GM12875 (cell line): Measurements from ENCODE around the gene SLIT3.

Experiments
- H3K4me3 ChIP-seq: one replicate; pipeline ENCODE4 v1.5.1; 2011; ENCODE audit warnings: low read depth, low read length, control low read depth
- CTCF ChIP-seq: IDR thresholded peaks from 2 replicates; pipeline ENCODE4 v1.5.1; 2011; ENCODE audit warnings: low read depth, mild to moderate bottlenecking, control low read depth, inconsistent platforms, low read length, moderate library complexity, borderline replicate concordance; ENCODE audit not compliant: insufficient read depth

Gene SLIT3

GRCh38 chr5:169260896-169261569, 39.9 kb downstream of the SLIT3 start:
- TF ChIP-seq CTCF: no peak
- no peak overlapping the region for H3K4me3 ChIP-seq

GRCh38 chr5:169258372-169259000, 42.5 kb downstream of the SLIT3 start:
- TF ChIP-seq CTCF: no peak
- H3K4me3 ChIP-seq: no peak overlapping the region

GRCh38 chr5:169256191-169256590, 44.7 kb downstream of the SLIT3 start:
- TF ChIP-seq CTCF: no peak
- no peak overlapping the region for H3K4me3 ChIP-seq

- no peak overlapping the region for H3K4me3 ChIP-seq
- no peak for TF ChIP-seq CTCF
These were observed 47.9 kb downstream of the SLIT3 start for GRCh38 chr5:169253071-169253470.

- no peak for TF ChIP-seq CTCF
- H3K4me3 ChIP-seq: no peak overlapping the region
These were observed 49.4 kb downstream of the SLIT3 start for GRCh38 chr5:169251333-169252084.

GRCh38 chr5:169250887-169251286, 50.1 kb downstream of the SLIT3 start:
- TF ChIP-seq CTCF: no peak

More at GRCh38 chr5:169250887-169251286, 50.1 kb downstream of the SLIT3 start:
- no peak overlapping the region for H3K4me3 ChIP-seq
